Measurements from ENCODE around the gene F9. TPM values are rescaled to one million over a fixed set of nuclear protein-coding genes. Genes with fewer than 3 reads are reported as not detected.

Gene F9
- total and polyA plus RNA-seq, 2 of the 8 experiments (the other 6 are each of a cell fraction or from before 2014, with no cell fraction given) = not detected

GRCh38 chrX:139544591-139544990 is 14.1 kb downstream of the F9 start:
- FAIRE-seq (no peak), DNase-seq (ENCODE audit: low read depth in 1 of 2, low spot score in 2 of 2) (no peak)
- Histone ChIP-seq H3K9me3 (ENCODE audit: insufficient read depth in 2 of 2, low read depth in 1 of 2, low read length in 1 of 2) (no peaks in the 10 kb centered on the region), H3K23ac (ENCODE audit: insufficient read length) (no peak overlapping the region), H2BK20ac (ENCODE audit: low read length) (no peak overlapping the region), H3K23me2 (ENCODE audit: low read depth, low read length) (no peaks in the 10 kb centered on the region), H2AK5ac (ENCODE audit: low read depth, low read length) (no peak overlapping the region), H3K18ac (ENCODE audit: extremely low read depth, low read length) (no peak overlapping the region), H2BK15ac (ENCODE audit: low read length) (no peak overlapping the region), H4K8ac (ENCODE audit: extremely low read depth, insufficient read depth, low read length) (no peak overlapping the region), H3K36me3 (ENCODE audit: control insufficient read depth in 2 of 4, insufficient read depth in 4 of 4, low read length in 3 of 4) (no peaks in the 10 kb centered on the region), H3K4me3 (ENCODE audit: extremely low read depth in 1 of 4, insufficient read depth in 2 of 4, low read depth in 3 of 4, low read length in 4 of 4) (no peak overlapping the region), H3K4me2 (ENCODE audit: insufficient read depth in 1 of 2, low read depth in 2 of 2, low read length in 2 of 2) (no peak overlapping the region), H3K27me3 (replicated peaks in 1 of 4; ENCODE audit: control insufficient read depth in 3 of 4, extremely low read depth in 1 of 4, insufficient read depth in 3 of 4, low read length in 3 of 4) (no peaks in the 10 kb centered on the region), H3K9ac (replicated peaks in 1 of 4; ENCODE audit: extremely low read depth in 1 of 4, low read depth in 3 of 4, low read length in 3 of 4) (no peak overlapping the region), H4K20me1 (replicated peaks in 1 of 2; ENCODE audit: control insufficient read depth in 1 of 2, insufficient read depth in 2 of 2, low read length in 2 of 2) (no peaks in the 10 kb centered on the region), H4K91ac (replicated peaks; ENCODE audit: insufficient read length, low read length) (no peak overlapping the region), H2AFZ (ENCODE audit: low read length) (no peak overlapping the region), H3K79me2 (ENCODE audit: control insufficient read depth in 1 of 2, insufficient read depth in 2 of 2, low read length in 2 of 2) (no peaks in the 10 kb centered on the region), H3K79me1 (ENCODE audit: low read depth, low read length) (no peaks in the 10 kb centered on the region), H2BK120ac (replicated peaks; ENCODE audit: low read depth, low read length) (no peak overlapping the region), H4K5ac (ENCODE audit: insufficient read length, low read depth, low read length) (no peak overlapping the region), H2BK12ac (ENCODE audit: low read depth, low read length) (no peak overlapping the region), H3K56ac (replicated peaks; ENCODE audit: insufficient read length, low read depth, low read length) (no peak overlapping the region), H3K27ac (ENCODE audit: low read depth, low read length) (no peak overlapping the region), H3K14ac (ENCODE audit: insufficient read length) (no peak overlapping the region), H2BK5ac (ENCODE audit: low read depth, low read length) (no peak overlapping the region), H3K4ac (replicated peaks; ENCODE audit: insufficient read length, low read depth, low read length) (no peak overlapping the region), H3K4me1 (replicated peaks in 1 of 4; ENCODE audit: control insufficient read depth in 3 of 4, insufficient read depth in 4 of 4, low read length in 3 of 4) (no peaks in the 10 kb centered on the region)
- ChIA-PET POLR2A (ENCODE audit: partially characterized antibody) (no interaction called here), CTCF (ENCODE audit: partially characterized antibody) (interaction anchor here (0.9 kb wide), 1 partner anchor 418 kb away, joined by 3 read pairs; no protein-coding TSS in a partner anchor)
- 100% methylated on average over 3 of the region's 3 CpGs; no CpG with 5 or more reads in 1 of the 2 experiments for WGBS, 2 experiments (ENCODE audit: extremely low coverage in 1 of 2, insufficient coverage in 1 of 2, insufficient read length in 1 of 2, insufficient replicate concordance in 2 of 2, low coverage in 1 of 2, low lambda C conversion rate in 2 of 2, missing lambda C conversion rate in 1 of 2)
- no peak for TF ChIP-seq TAF7 (optimal IDR thresholded peaks at IDR 0.05; ENCODE audit: borderline replicate concordance, low read depth, low read length)
- no peak for TF ChIP-seq CBX5 (IDR thresholded peaks at IDR 0.05; ENCODE audit: low read depth, low read length)
- no peak for TF ChIP-seq TEAD4 (IDR thresholded peaks at IDR 0.05; ENCODE audit: low read depth, low read length)
- no peak for TF ChIP-seq SP1 (IDR thresholded peaks at IDR 0.05; ENCODE audit: low read depth, low read length)
- TF ChIP-seq E2F6 (IDR thresholded peaks at IDR 0.05) = no peak
- TF ChIP-seq BCL11A (IDR thresholded peaks at IDR 0.05; ENCODE audit: low read depth in 2 of 2, low read length in 2 of 2) = no peak
- TF ChIP-seq SIX5 (IDR thresholded peaks at IDR 0.05; ENCODE audit: low read depth, low read length) = no peak
- no peak for TF ChIP-seq RAD21 (IDR thresholded peaks at IDR 0.05 in 1 of 2, conservative IDR thresholded peaks at IDR 0.05 in 1 of 2; ENCODE audit: low read depth in 2 of 2, low read length in 2 of 2)
- no peak for TF ChIP-seq PHF8 (conservative IDR thresholded peaks at IDR 0.05; ENCODE audit: low read depth, low read length)
- no peak for TF ChIP-seq ZNF274 (IDR thresholded peaks at IDR 0.05; ENCODE audit: borderline replicate concordance, extremely low read depth, low read length)
- TF ChIP-seq BRCA1 (IDR thresholded peaks at IDR 0.05; ENCODE audit: low read depth, low read length) = no peak
- no peak for TF ChIP-seq CREB1 (IDR thresholded peaks at IDR 0.05)
- TF ChIP-seq EP300 (IDR thresholded peaks at IDR 0.05; ENCODE audit: borderline replicate concordance in 1 of 2, low read depth in 2 of 2, low read length in 2 of 2) = no peak
- no peak for TF ChIP-seq RNF2 (IDR thresholded peaks at IDR 0.05; ENCODE audit: borderline replicate concordance, low read depth, low read length, missing control alignments, poor library complexity, severe bottlenecking)

All from H1 (cell line).